Smooth muscle cell (in vitro differentiated cells): ENCODE data around the gene RAC3. TPM values are rescaled to one million over a fixed set of nuclear protein-coding genes. Genes with fewer than 3 reads are reported as not detected.

Source experiments
- DNase-seq: peaks from one replicate; lab custom pipeline; 2025; ENCODE audit not compliant: unreplicated experiment; lab: John Stamatoyannopoulos, UW
- H2AFZ ChIP-seq: fragments of 200-600 bp; sonication (generic); 2 replicates; pipeline ENCODE4 v1.6.0; 2016; ENCODE audit warnings: antibody characterized with exemption, low read depth, mild to moderate bottlenecking
- H3F3A ChIP-seq: fragments of 200-600 bp; sonication (generic); 2 replicates; pipeline ENCODE4 v1.6.0; 2017; ENCODE audit warnings: antibody characterized with exemption, low read depth
- H3K27ac ChIP-seq: fragments of 200-600 bp; sonication (generic); 2 replicates; pipeline ENCODE4 v1.5.1; 2016; ENCODE audit warnings: low read depth, mild to moderate bottlenecking
- H3K27me3 ChIP-seq: fragments of 200-600 bp; sonication (generic); 2 replicates; pipeline ENCODE4 v1.6.1; 2016; ENCODE audit warnings: low read depth, mild to moderate bottlenecking
- H3K36me3 ChIP-seq: fragments of 200-600 bp; sonication (generic); 2 replicates; pipeline ENCODE4 v1.5.1; 2016; ENCODE audit warnings: low read depth
- H3K4me1 ChIP-seq: fragments of 200-600 bp; sonication (generic); 2 replicates; pipeline ENCODE4 v1.5.1; 2016; ENCODE audit warnings: low read depth
- H3K4me2 ChIP-seq: fragments of 200-600 bp; sonication (generic); 2 replicates; pipeline ENCODE4 v1.6.0; 2016; ENCODE audit warnings: mild to moderate bottlenecking
- H3K4me3 ChIP-seq: fragments of 200-600 bp; sonication (generic); 2 replicates; pipeline ENCODE4 v1.5.1; 2016; ENCODE audit warnings: mild to moderate bottlenecking
- H3K79me2 ChIP-seq: fragments of 200-600 bp; sonication (generic); 2 replicates; pipeline ENCODE4 v1.6.0; 2016; ENCODE audit warnings: low read depth, mild to moderate bottlenecking
- H3K9ac ChIP-seq: fragments of 200-600 bp; sonication (generic); 2 replicates; pipeline ENCODE4 v1.6.0; 2016; ENCODE audit warnings: low read depth
- H3K9me3 ChIP-seq: fragments of 200-600 bp; sonication (generic); replicated peaks from 2 replicates; pipeline ENCODE4 v1.5.1; 2016; ENCODE audit warnings: low read depth
- H4K20me1 ChIP-seq: fragments of 200-600 bp; sonication (generic); 2 replicates; pipeline ENCODE4 v1.6.0; 2016; ENCODE audit warnings: low read depth
- CTCF ChIP-seq: fragments of 200-600 bp; sonication (generic); IDR thresholded peaks from 2 replicates; pipeline ENCODE4 v1.5.1; 2017; ENCODE audit warnings: borderline replicate concordance, mild to moderate bottlenecking, antibody characterized with exemption; ENCODE audit not compliant: insufficient read depth, poor library complexity, severe bottlenecking
- WGBS: methylation state at CpG from one replicate; pipeline ENCODE4 v1.1.7; 2016; ENCODE audit warnings: low lambda C conversion rate; 5-methylcytosine and 5-hydroxymethylcytosine counted together
- polyA plus RNA-seq: library from polyadenylated mRNA; unstranded; fragments of >200 nt; fragmentation: Nextera tagmentation; extraction: Ambion mirVana; gene quantifications from 2 replicates; pipeline ENCODE4 v1.2.1, GENCODE V29; 2016
- total RNA-seq: library from RNA; depleted of rRNA; stranded (reverse); fragments of >200 nt; gene quantifications from 2 replicates; pipeline ENCODE4 v1.2.3, GENCODE V29; 2014

The RAC3 gene
- total and polyA plus RNA-seq, 2 experiments from 2014 or later = 15.3 to 33.0 TPM

- Histone ChIP-seq H3K4me2 (no peak overlapping the region), H3K36me3 (no peaks in the 10 kb centered on the region), H3K4me3 (no peak overlapping the region), H3K79me2 (no peaks in the 10 kb centered on the region), H3K27me3 (no peaks in the 10 kb centered on the region), H3F3A (peaks cover 6% of the 10 kb centered on the region), H3K4me1 (peaks cover 6% of the 10 kb centered on the region), H2AFZ (no peak overlapping the region), H3K9ac (no peak overlapping the region), H3K9me3 (no peaks in the 10 kb centered on the region), H4K20me1 (no peaks in the 10 kb centered on the region), H3K27ac (no peak overlapping the region)
- no peak for TF ChIP-seq CTCF
- no peak for DNase-seq
- WGBS = 86% methylated on average over 8 of the region's 8 CpGs
Observed at GRCh38 chr17:82035488-82035887, 4.0 kb downstream of the RAC3 start.

GRCh38 chr17:82035956-82036633 lies 4.6 kb downstream of the RAC3 start:
- Histone ChIP-seq H3K9me3 (no peaks in the 10 kb centered on the region), H2AFZ (no peak overlapping the region), H3K4me3 (peak overlapping the region; percentile 60), H3K4me2 (peak overlapping the region; percentile 94), H3F3A (peaks cover 6% of the 10 kb centered on the region), H3K36me3 (no peaks in the 10 kb centered on the region), H3K9ac (no peak overlapping the region), H3K27me3 (no peaks in the 10 kb centered on the region), H3K27ac (no peak overlapping the region), H4K20me1 (no peaks in the 10 kb centered on the region), H3K4me1 (peaks cover 6% of the 10 kb centered on the region), H3K79me2 (no peaks in the 10 kb centered on the region)
- WGBS = 95% methylated on average over 14 of the region's 20 CpGs
- no peak for TF ChIP-seq CTCF
- no peak for DNase-seq

GRCh38 chr17:82036634-82037091 lies 5.2 kb downstream of the RAC3 start:
- Histone ChIP-seq H4K20me1 (no peaks in the 10 kb centered on the region), H3K36me3 (no peaks in the 10 kb centered on the region), H3K27ac (peak overlapping the region; percentile 44), H2AFZ (peak overlapping the region; percentile 86), H3K4me1 (peaks cover 6% of the 10 kb centered on the region), H3K9me3 (no peaks in the 10 kb centered on the region), H3K79me2 (no peaks in the 10 kb centered on the region), H3K4me3 (peak overlapping the region; percentile 60), H3K9ac (peak overlapping the region; percentile 52), H3K4me2 (peak overlapping the region; percentile 94), H3F3A (peaks cover 6% of the 10 kb centered on the region), H3K27me3 (no peaks in the 10 kb centered on the region)
- 54% methylated on average over 23 of the region's 23 CpGs for WGBS
- DNase-seq = no peak
- no peak for TF ChIP-seq CTCF
